GM12892 (cell line): ENCODE data around the gene BHLHE23.
"Not testable (repeated sequence)": the region's sequence is repeated elsewhere in the genome, so short reads cannot be mapped to it uniquely, and the experiment has no call there.

ENCODE experiments used
- DNase-seq: peaks from one replicate; pipeline ENCODE4 v3.0.0; 2011; ENCODE audit not compliant: insufficient read length
- FAIRE-seq: peaks from 2 replicates; lab custom pipeline; 2011; peaks lifted over from hg19 to GRCh38; lab: Jason Lieb, UNC
- POLR2A ChIP-seq: IDR thresholded peaks from 2 replicates; pipeline ENCODE4 v1.6.1; 2011; ENCODE audit warnings: low read depth, low read length, control low read depth
- POLR2AphosphoS5 ChIP-seq: IDR thresholded peaks from 2 replicates; pipeline ENCODE4 v1.6.1; 2011; ENCODE audit warnings: low read depth, low read length, control low read depth
- TAF1 ChIP-seq: IDR thresholded peaks from 2 replicates; pipeline ENCODE4 v1.6.1; 2011; ENCODE audit warnings: low read depth, mild to moderate bottlenecking, control low read depth, low read length, borderline replicate concordance

BHLHE23 gene

GRCh38 chr20:62966212-62967148 lies 40.3 kb downstream of the BHLHE23 start:
- TF ChIP-seq TAF1 (no peak), POLR2A (no peak), POLR2AphosphoS5 (no peak)
- DNase-seq (no peak), FAIRE-seq (no peak)

DNA sequence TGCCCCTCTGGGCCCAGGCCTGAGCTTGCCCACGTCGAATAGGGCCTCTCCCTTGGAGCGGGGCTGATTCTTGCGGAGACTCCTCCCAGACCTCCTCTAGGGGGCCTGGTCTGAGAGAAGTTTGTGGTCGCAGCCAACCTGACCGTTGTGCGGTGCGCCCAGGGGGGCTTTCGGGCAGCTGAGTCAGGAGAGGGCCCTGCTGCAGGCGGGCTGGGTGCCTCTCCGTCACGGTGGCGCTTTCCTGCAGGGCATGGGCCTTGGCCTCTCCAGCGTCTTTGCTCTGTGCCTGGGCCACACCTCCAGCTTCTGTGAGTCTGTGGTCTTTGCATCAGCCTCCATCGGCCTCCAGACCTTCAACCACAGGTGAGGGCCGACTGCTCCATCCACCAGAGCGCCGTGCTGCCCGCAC lies 41.4 kb downstream of the BHLHE23 start:
- FAIRE-seq, result no peak
- no peak for DNase-seq
- TF ChIP-seq TAF1 (no peak), POLR2A (no peak), POLR2AphosphoS5 (no peak)

DNA sequence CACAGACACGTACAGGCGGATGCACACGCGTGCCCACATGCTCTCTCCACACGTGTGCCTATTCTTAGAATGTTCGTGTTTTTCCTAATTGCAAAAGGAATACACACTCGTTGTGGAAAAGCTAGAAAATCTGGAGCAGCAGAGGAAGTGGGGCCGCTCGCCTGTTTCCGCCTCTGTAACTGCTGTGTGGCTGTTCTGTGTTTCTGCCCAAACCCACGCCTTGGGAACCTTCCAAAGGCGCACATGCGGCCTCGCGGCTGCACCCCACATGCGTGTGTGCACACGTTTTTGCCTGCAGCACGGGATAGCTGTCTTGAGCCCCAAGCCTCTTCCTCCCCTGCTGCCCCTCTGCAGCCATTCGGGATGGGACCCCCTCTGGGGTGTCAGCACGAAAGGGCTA lies 42.1 kb downstream of the BHLHE23 start:
- FAIRE-seq, result no peak
- no peak for TF ChIP-seq POLR2A
- TF ChIP-seq TAF1, result no peak

DNA sequence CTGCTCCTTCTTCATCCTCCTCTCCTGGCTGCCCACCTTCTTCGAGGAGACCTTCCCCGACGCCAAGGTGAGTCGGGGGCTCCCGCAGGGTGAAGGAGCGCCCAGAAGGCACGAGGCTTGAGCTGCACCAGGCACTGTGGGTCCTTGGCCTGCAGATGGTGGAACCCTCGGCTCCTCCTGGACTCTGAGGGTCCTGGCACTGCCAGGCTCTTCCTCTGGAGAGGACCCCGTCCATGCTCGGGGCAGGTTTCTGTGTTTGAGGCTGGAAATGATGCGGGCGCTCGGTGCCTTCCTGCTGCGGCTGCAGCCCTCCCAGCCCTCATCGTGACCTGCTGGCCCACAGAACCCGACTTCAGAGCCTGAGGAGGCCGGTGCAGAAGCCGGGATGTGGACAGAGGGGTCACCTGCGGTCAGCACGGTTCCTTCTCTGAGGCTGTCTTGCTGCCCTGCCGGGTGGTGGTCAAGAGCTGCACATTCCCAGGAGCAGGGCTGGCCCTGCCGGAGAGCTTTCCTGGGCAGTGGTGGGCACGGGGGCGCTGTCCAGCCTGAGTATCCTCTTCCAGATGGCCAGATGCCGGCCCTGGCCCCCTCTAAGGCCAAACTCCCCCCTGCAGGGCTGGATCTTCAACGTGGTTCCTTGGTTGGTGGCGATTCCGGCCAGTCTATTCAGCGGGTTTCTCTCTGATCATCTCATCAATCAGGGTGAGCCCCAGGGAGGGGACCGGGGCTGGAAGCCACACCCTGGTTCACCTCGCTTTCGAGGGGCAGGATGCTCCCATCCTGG lies 43.0 kb downstream of the BHLHE23 start:
- TF ChIP-seq POLR2AphosphoS5 (no peak), POLR2A (no peak), TAF1 (no peak)
- no peak for DNase-seq
- FAIRE-seq, result no peak

More for the DNA sequence above, 42.1 kb downstream of the BHLHE23 start:
- no peak for DNase-seq

- TF ChIP-seq POLR2AphosphoS5 (no peak), TAF1 (no peak), POLR2A (no peak)
- no peak for FAIRE-seq
- DNase-seq, result no peak
Measured at GRCh38 chr20:62962891-62963613, 43.7 kb downstream of the BHLHE23 start.

GRCh38 chr20:62962221-62962879 lies 44.4 kb downstream of the BHLHE23 start:
- FAIRE-seq (no peak), DNase-seq (no peak)
- TF ChIP-seq POLR2A, result no peak
- TF ChIP-seq TAF1, result no peak

DNA sequence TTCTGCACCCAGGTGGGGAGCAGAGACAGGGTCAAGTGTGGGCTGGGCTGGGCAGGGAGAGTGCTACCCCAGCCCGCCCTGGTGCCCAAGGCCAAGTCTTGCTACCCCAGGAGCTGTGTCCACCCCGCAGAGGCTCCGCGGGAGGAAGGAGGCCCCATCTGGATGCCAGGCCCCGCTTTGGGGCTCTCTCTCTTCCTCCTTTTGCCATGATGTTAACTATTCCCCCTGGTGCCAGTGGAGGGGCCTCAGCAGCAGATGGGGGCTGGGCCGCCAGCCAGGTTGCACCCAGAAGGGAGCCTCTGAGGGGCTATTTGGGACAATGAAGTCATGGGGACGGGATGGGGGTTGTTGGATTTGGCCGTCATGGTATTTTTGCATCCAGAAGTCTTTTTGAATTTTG lies 45.0 kb downstream of the BHLHE23 start:
- DNase-seq (no peak), FAIRE-seq (no peak)
- TF ChIP-seq POLR2AphosphoS5 (no peak), TAF1 (no peak), POLR2A (no peak)

DNA sequence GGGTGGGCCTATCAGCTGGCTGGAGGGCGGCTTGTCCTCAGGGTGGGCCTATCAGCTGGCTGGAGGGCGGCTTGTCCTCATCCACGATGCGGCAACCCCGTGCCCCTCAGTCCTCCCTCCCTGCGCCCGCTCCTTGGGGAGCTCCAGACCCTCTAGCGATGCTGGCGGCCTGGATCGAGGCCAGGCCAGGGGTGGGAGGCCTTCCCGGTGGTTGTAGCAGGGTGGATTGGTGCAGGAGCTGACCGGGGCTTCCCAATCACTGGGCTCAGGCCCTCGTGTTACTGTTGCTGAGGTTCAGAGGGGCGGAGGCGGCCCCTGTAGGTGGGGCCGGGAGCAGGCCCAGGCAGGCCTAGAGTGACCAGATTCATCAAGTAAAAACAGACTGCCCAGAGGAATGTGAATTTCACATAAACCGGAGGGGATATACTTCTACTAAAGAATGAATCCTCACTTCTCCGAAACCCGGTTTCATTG lies 45.4 kb downstream of the BHLHE23 start:
- TF ChIP-seq POLR2AphosphoS5, result no peak
- no peak for TF ChIP-seq TAF1
- no peak for TF ChIP-seq POLR2A
- no peak for FAIRE-seq
- DNase-seq, result no peak

DNA sequence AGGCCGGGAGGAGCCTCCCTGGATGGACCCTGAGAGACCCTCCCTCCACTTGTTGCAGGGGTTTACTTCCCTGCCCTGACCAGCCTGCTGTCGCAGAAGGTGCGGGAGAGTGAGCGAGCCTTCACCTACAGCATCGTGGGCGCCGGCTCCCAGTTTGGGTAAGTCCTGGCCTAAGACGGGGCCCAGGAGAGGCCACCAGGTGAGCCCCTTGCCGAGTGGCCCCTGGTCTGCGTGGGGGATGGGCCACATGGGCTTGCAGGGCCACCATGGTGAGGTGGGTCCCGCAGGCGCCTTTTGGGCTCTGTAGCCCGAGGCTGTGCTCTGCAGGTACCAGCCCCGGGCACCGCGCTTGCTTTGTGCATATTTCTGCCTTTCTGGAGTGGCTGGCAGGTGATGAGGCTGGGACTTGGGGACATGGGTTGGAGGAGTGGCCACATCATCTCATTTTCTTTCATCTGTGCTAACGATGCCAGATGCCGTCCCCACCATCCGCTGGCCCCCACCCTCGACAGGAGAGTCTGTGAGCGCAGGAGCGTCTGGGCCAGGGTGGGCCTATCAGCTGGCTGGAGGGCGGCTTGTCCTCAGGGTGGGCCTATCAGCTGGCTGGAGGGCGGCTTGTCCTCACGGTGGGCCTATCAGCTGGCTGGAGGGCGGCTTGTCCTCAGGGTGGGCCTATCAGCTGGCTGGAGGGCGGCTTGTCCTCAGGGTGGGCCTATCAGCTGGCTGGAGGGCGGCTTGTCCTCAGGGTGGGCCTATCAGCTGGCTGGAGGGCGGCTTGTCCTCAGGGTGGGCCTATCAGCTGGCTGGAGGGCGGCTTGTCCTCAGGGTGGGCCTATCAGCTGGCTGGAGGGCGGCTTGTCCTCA lies 46.1 kb downstream of the BHLHE23 start:
- not testable (repeated sequence) for FAIRE-seq, DNase-seq

DNA sequence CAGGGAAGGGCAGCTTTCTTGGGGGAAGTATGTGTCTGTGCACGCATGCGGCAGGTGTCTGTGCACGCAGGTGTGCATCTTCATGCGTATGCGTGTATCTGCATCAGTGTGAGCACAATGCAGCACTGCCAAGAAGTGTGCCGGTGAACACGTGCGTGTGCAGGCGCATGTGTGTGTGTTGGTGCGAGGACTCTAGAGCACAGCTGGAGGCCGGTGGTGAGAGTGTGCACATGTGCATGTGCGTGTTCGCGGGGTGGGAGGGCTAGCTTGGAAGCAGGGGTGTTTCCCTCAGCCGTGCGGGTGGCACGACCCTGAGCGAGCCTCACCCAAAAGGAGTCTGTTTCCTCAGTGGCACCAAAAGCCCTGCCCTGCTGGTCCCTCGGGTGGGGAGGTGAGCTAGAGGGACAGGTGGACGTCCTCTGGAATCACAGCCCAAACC lies 46.7 kb downstream of the BHLHE23 start:
- TF ChIP-seq POLR2AphosphoS5, result no peak
- TF ChIP-seq TAF1, result no peak
- no peak for TF ChIP-seq POLR2A
- DNase-seq (no peak), FAIRE-seq (no peak)
